ENCODE results near the gene GOLGA8B. TPM values are rescaled to one million over a fixed set of nuclear protein-coding genes. Genes with fewer than 3 reads are reported as not detected.
"Not testable (repeated sequence)": the region's sequence is repeated elsewhere in the genome, so short reads cannot be mapped to it uniquely, and the experiment has no call there.

GOLGA8B gene
- total RNA-seq, 1 donor from 2014 or later = 161 TPM

GRCh38 chr15:34554716-34555115 lies 28.7 kb downstream of the GOLGA8B start:
- H3K4me3 Mint-ChIP-seq (ENCODE audit: unreplicated experiment); H3K36me3 Mint-ChIP-seq (ENCODE audit: unreplicated experiment); H3K9me3 Mint-ChIP-seq (ENCODE audit: unreplicated experiment); H3K27ac Mint-ChIP-seq (ENCODE audit: unreplicated experiment); H3K27me3 Mint-ChIP-seq (ENCODE audit: unreplicated experiment); DNase-seq; H3K4me1 Mint-ChIP-seq (ENCODE audit: low read depth, unreplicated experiment): not testable (repeated sequence)

GRCh38 chr15:34554126-34554525 lies 29.3 kb downstream of the GOLGA8B start:
- H3K4me3 Mint-ChIP-seq (ENCODE audit: unreplicated experiment); H3K9me3 Mint-ChIP-seq (ENCODE audit: unreplicated experiment); H3K4me1 Mint-ChIP-seq (ENCODE audit: low read depth, unreplicated experiment); H3K27me3 Mint-ChIP-seq (ENCODE audit: unreplicated experiment); H3K27ac Mint-ChIP-seq (ENCODE audit: unreplicated experiment); H3K36me3 Mint-ChIP-seq (ENCODE audit: unreplicated experiment): not testable (repeated sequence)
- peak; percentile 15 for DNase-seq

GRCh38 chr15:34550129-34550528 lies 33.3 kb downstream of the GOLGA8B start:
- not testable (repeated sequence) for H3K27me3 Mint-ChIP-seq (ENCODE audit: unreplicated experiment); H3K27ac Mint-ChIP-seq (ENCODE audit: unreplicated experiment); H3K4me3 Mint-ChIP-seq (ENCODE audit: unreplicated experiment); DNase-seq; H3K9me3 Mint-ChIP-seq (ENCODE audit: unreplicated experiment); H3K4me1 Mint-ChIP-seq (ENCODE audit: low read depth, unreplicated experiment); H3K36me3 Mint-ChIP-seq (ENCODE audit: unreplicated experiment)

- DNase-seq; H3K27ac Mint-ChIP-seq (ENCODE audit: unreplicated experiment); H3K36me3 Mint-ChIP-seq (ENCODE audit: unreplicated experiment); H3K4me3 Mint-ChIP-seq (ENCODE audit: unreplicated experiment); H3K4me1 Mint-ChIP-seq (ENCODE audit: low read depth, unreplicated experiment); H3K9me3 Mint-ChIP-seq (ENCODE audit: unreplicated experiment); H3K27me3 Mint-ChIP-seq (ENCODE audit: unreplicated experiment): not testable (repeated sequence)
Measured at GRCh38 chr15:34549381-34549809, 34.1 kb downstream of the GOLGA8B start.

- not testable (repeated sequence) for H3K4me1 Mint-ChIP-seq (ENCODE audit: low read depth, unreplicated experiment); H3K9me3 Mint-ChIP-seq (ENCODE audit: unreplicated experiment); H3K27me3 Mint-ChIP-seq (ENCODE audit: unreplicated experiment); H3K4me3 Mint-ChIP-seq (ENCODE audit: unreplicated experiment); H3K36me3 Mint-ChIP-seq (ENCODE audit: unreplicated experiment); DNase-seq; H3K27ac Mint-ChIP-seq (ENCODE audit: unreplicated experiment)
Measured at GRCh38 chr15:34543860-34544649, 39.4 kb downstream of the GOLGA8B start.

DNA sequence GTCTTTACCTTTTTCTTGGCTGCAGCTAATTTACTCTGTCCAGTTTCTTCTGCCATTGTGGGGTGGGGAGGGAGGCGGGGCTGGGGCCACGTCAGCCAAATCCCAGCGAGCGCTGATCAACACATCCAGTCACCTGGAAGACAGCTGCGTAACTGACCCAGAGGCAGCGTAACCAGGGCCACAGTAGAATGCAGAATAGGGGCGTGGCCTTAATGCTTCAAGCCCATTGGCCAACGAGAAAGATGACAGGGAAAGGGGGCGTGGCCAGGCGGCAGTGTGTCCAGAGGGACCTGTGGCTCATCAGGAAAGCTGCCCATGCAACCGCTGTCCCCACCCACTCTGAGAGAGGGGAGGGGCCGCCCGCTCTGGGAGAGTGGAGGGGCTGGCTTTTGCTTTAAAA lies 47.6 kb downstream of the GOLGA8B start:
- not testable (repeated sequence) for H3K4me3 Mint-ChIP-seq (ENCODE audit: unreplicated experiment); H3K27me3 Mint-ChIP-seq (ENCODE audit: unreplicated experiment); H3K9me3 Mint-ChIP-seq (ENCODE audit: unreplicated experiment); H3K27ac Mint-ChIP-seq (ENCODE audit: unreplicated experiment); H3K36me3 Mint-ChIP-seq (ENCODE audit: unreplicated experiment); DNase-seq; H3K4me1 Mint-ChIP-seq (ENCODE audit: low read depth, unreplicated experiment)

Other genes starting within 250 kb of the GOLGA8B start
- 43.3 TPM for gene SLC12A6, start 245.9 kb downstream of the GOLGA8B start, total RNA-seq (ENCODE audit: unreplicated experiment)
- 137 TPM for gene NOP10, start 240.5 kb downstream of the GOLGA8B start, total RNA-seq (ENCODE audit: unreplicated experiment)
- gene NUTM1, start 240.3 kb downstream of the GOLGA8B start, total RNA-seq (ENCODE audit: unreplicated experiment) = not detected
- gene LPCAT4, start 216.5 kb downstream of the GOLGA8B start, total RNA-seq (ENCODE audit: unreplicated experiment) = 107 TPM
- 85.7 TPM for gene GOLGA8A, start 145.8 kb downstream of the GOLGA8B start, total RNA-seq (ENCODE audit: unreplicated experiment)
- gene GJD2, start 171.3 kb upstream of the GOLGA8B start, total RNA-seq (ENCODE audit: unreplicated experiment) = 3.3 TPM
- gene ACTC1, start 211.9 kb upstream of the GOLGA8B start, total RNA-seq (ENCODE audit: unreplicated experiment) = 19.6 TPM